ENCODE measurements around the gene NDUFAF4.

DNA sequence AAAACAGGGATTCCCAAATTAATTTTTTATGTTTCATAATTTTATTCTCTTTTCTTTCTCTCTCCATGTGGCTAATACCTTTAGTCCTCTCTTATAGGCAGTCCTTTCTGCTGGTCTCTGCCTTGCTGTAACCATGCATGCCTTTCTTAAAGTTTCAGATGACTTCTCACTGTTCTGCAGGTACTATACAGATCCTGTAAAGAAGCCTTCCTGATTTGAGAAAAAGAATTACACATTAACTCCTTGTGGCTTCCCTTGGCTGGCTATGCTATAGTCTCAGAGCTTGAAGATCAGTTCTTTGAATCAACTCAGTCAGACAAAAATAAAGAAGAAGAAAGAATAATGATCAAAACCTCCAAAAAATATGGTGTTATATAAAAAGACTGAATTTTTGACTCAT, 53.2 kb downstream of the NDUFAF4 start:
- TF ChIP-seq, protein P1, sequence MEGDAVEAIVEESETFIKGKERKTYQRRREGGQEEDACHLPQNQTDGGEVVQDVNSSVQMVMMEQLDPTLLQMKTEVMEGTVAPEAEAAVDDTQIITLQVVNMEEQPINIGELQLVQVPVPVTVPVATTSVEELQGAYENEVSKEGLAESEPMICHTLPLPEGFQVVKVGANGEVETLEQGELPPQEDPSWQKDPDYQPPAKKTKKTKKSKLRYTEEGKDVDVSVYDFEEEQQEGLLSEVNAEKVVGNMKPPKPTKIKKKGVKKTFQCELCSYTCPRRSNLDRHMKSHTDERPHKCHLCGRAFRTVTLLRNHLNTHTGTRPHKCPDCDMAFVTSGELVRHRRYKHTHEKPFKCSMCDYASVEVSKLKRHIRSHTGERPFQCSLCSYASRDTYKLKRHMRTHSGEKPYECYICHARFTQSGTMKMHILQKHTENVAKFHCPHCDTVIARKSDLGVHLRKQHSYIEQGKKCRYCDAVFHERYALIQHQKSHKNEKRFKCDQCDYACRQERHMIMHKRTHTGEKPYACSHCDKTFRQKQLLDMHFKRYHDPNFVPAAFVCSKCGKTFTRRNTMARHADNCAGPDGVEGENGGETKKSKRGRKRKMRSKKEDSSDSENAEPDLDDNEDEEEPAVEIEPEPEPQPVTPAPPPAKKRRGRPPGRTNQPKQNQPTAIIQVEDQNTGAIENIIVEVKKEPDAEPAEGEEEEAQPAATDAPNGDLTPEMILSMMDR (IDR thresholded peaks at IDR 0.05) = no peak
- no peak for TF ChIP-seq EP300 (IDR thresholded peaks at IDR 0.05)

All from gastroesophageal sphincter (tissue), 3 donors.